Measurements from ENCODE around the gene GHRHR. TPM values are rescaled to one million over a fixed set of nuclear protein-coding genes. Genes with fewer than 3 reads are reported as not detected.

The GHRHR gene
- not detected for polyA plus RNA-seq

DNA sequence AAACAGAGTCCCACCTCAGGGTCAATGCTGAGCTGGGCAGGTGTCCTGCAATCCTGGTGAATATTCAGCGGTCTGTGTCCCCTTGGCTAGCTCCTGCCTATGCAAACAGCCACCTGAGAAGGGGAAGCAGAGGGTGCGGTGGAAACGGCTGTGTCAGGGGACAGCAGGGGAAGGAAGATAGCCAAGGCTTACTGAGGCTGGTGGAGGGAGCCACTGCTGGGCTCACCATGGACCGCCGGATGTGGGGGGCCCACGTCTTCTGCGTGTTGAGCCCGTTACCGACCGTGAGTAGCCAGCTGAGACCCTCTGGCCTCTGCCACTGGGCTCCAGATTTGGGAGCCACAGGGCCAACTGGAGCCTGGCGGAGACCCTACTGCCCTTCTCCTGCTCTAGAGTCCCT lies at the start of gene GHRHR:
GHRHR (plus strand) TSS at position 112 of the 400 bp plus-strand sequence; CDS start at position 228, 116 bp downstream.
- WGBS, 2 donors, result 87% methylated on average over 11 of the region's 11 CpGs
- no peaks in the 10 kb centered on the region for H3K4me1 ChIP-seq (ENCODE audit: control insufficient read depth in 2 of 2, insufficient read depth in 2 of 2, low read length in 1 of 2)
- no peak within 1 kb of the TSS for H3K4me3 ChIP-seq (ENCODE audit: low read depth in 1 of 2, low read length in 2 of 2)
- H3K36me3 ChIP-seq (ENCODE audit: control insufficient read depth in 2 of 2, insufficient read depth in 2 of 2, low read length in 1 of 2), result no peaks in the 10 kb centered on the region
- no peak within 1 kb of the TSS for H3K27ac ChIP-seq (ENCODE audit: low read depth in 2 of 2, low read length in 1 of 2)
- H3K9me3 ChIP-seq (ENCODE audit: control insufficient read depth in 2 of 2, insufficient read depth in 1 of 2, low read depth in 1 of 2, low read length in 1 of 2), result no peaks in the 10 kb centered on the region
- no peaks in the 10 kb centered on the region for H3K27me3 ChIP-seq (ENCODE audit: control insufficient read depth in 1 of 2, insufficient read depth in 2 of 2, low read length in 2 of 2)

GRCh38 chr7:30914596-30914995 lies 49.2 kb upstream of the GHRHR start:
- H3K27me3 ChIP-seq (ENCODE audit: control insufficient read depth in 1 of 2, insufficient read depth in 2 of 2, low read length in 2 of 2), result no peaks in the 10 kb centered on the region
- H3K9me3 ChIP-seq (ENCODE audit: control insufficient read depth in 2 of 2, insufficient read depth in 1 of 2, low read depth in 1 of 2, low read length in 1 of 2), result no peaks in the 10 kb centered on the region
- H3K4me3 ChIP-seq (ENCODE audit: low read depth in 1 of 2, low read length in 2 of 2), result peak overlapping the region in 1 of 2 donors; percentile 29
- peak overlapping the region; percentile 17 to 61 for H3K27ac ChIP-seq (ENCODE audit: low read depth in 2 of 2, low read length in 1 of 2)
- H3K4me1 ChIP-seq (ENCODE audit: control insufficient read depth in 2 of 2, insufficient read depth in 2 of 2, low read length in 1 of 2), result peaks cover 0 to 5% of the 10 kb centered on the region in 2 donors
- H3K36me3 ChIP-seq (ENCODE audit: control insufficient read depth in 2 of 2, insufficient read depth in 2 of 2, low read length in 1 of 2), result no peaks in the 10 kb centered on the region
- WGBS, 2 donors, result 39 to 42% methylated on average over 4 of the region's 4 CpGs

GRCh38 chr7:30915005-30915601 lies 48.6 kb upstream of the GHRHR start:
- Histone ChIP-seq H3K4me3 (ENCODE audit: low read depth in 1 of 2, low read length in 2 of 2) (peak overlapping the region; percentile 2 to 4), H3K27ac (ENCODE audit: low read depth in 2 of 2, low read length in 1 of 2) (peak overlapping the region; percentile 23 to 61), H3K9me3 (ENCODE audit: control insufficient read depth in 2 of 2, insufficient read depth in 1 of 2, low read depth in 1 of 2, low read length in 1 of 2) (no peaks in the 10 kb centered on the region), H3K27me3 (ENCODE audit: control insufficient read depth in 1 of 2, insufficient read depth in 2 of 2, low read length in 2 of 2) (no peaks in the 10 kb centered on the region), H3K36me3 (ENCODE audit: control insufficient read depth in 2 of 2, insufficient read depth in 2 of 2, low read length in 1 of 2) (no peaks in the 10 kb centered on the region), H3K4me1 (ENCODE audit: control insufficient read depth in 2 of 2, insufficient read depth in 2 of 2, low read length in 1 of 2) (peaks cover 0 to 8% of the 10 kb centered on the region in 2 donors)
- WGBS, 2 donors, result 48 to 72% methylated on average over 10 to 11 of the region's 11 CpGs

GRCh38 chr7:30915751-30916150 lies 48.0 kb upstream of the GHRHR start:
- Histone ChIP-seq H3K4me1 (ENCODE audit: control insufficient read depth in 2 of 2, insufficient read depth in 2 of 2, low read length in 1 of 2) (peaks cover 0 to 8% of the 10 kb centered on the region in 2 donors), H3K27ac (ENCODE audit: low read depth in 2 of 2, low read length in 1 of 2) (peak overlapping the region; percentile 23 to 61), H3K36me3 (ENCODE audit: control insufficient read depth in 2 of 2, insufficient read depth in 2 of 2, low read length in 1 of 2) (no peaks in the 10 kb centered on the region), H3K4me3 (ENCODE audit: low read depth in 1 of 2, low read length in 2 of 2) (peak overlapping the region in 1 of 2 donors; percentile 4), H3K27me3 (ENCODE audit: control insufficient read depth in 1 of 2, insufficient read depth in 2 of 2, low read length in 2 of 2) (no peaks in the 10 kb centered on the region), H3K9me3 (ENCODE audit: control insufficient read depth in 2 of 2, insufficient read depth in 1 of 2, low read depth in 1 of 2, low read length in 1 of 2) (no peaks in the 10 kb centered on the region)
- WGBS, 2 donors, result 51 to 65% methylated on average over 6 of the region's 6 CpGs

- Histone ChIP-seq H3K4me1 (ENCODE audit: control insufficient read depth in 2 of 2, insufficient read depth in 2 of 2, low read length in 1 of 2) (peaks cover 0 to 12% of the 10 kb centered on the region in 2 donors), H3K27me3 (ENCODE audit: control insufficient read depth in 1 of 2, insufficient read depth in 2 of 2, low read length in 2 of 2) (no peaks in the 10 kb centered on the region), H3K9me3 (ENCODE audit: control insufficient read depth in 2 of 2, insufficient read depth in 1 of 2, low read depth in 1 of 2, low read length in 1 of 2) (no peaks in the 10 kb centered on the region), H3K4me3 (ENCODE audit: low read depth in 1 of 2, low read length in 2 of 2) (no peak overlapping the region), H3K36me3 (ENCODE audit: control insufficient read depth in 2 of 2, insufficient read depth in 2 of 2, low read length in 1 of 2) (no peaks in the 10 kb centered on the region), H3K27ac (ENCODE audit: low read depth in 2 of 2, low read length in 1 of 2) (peak overlapping the region; percentile 19 to 53)
- WGBS, 2 donors, result 60 to 80% methylated on average over 3 of the region's 3 CpGs
Measured at GRCh38 chr7:30916255-30916654, 47.5 kb upstream of the GHRHR start.

GRCh38 chr7:30916767-30917166 lies 47.0 kb upstream of the GHRHR start:
- Histone ChIP-seq H3K27ac (ENCODE audit: low read depth in 2 of 2, low read length in 1 of 2) (peak overlapping the region in 1 of 2 donors; percentile 26), H3K9me3 (ENCODE audit: control insufficient read depth in 2 of 2, insufficient read depth in 1 of 2, low read depth in 1 of 2, low read length in 1 of 2) (no peaks in the 10 kb centered on the region), H3K27me3 (ENCODE audit: control insufficient read depth in 1 of 2, insufficient read depth in 2 of 2, low read length in 2 of 2) (no peaks in the 10 kb centered on the region), H3K4me1 (ENCODE audit: control insufficient read depth in 2 of 2, insufficient read depth in 2 of 2, low read length in 1 of 2) (peaks cover 0 to 14% of the 10 kb centered on the region in 2 donors), H3K4me3 (ENCODE audit: low read depth in 1 of 2, low read length in 2 of 2) (no peak overlapping the region), H3K36me3 (ENCODE audit: control insufficient read depth in 2 of 2, insufficient read depth in 2 of 2, low read length in 1 of 2) (no peaks in the 10 kb centered on the region)
- 80 to 84% methylated on average over 7 of the region's 7 CpGs for WGBS, 2 donors

- peak overlapping the region in 1 of 2 donors; percentile 26 for H3K27ac ChIP-seq (ENCODE audit: low read depth in 2 of 2, low read length in 1 of 2)
Measured at GRCh38 chr7:30917216-30917893, 46.4 kb upstream of the GHRHR start.

DNA sequence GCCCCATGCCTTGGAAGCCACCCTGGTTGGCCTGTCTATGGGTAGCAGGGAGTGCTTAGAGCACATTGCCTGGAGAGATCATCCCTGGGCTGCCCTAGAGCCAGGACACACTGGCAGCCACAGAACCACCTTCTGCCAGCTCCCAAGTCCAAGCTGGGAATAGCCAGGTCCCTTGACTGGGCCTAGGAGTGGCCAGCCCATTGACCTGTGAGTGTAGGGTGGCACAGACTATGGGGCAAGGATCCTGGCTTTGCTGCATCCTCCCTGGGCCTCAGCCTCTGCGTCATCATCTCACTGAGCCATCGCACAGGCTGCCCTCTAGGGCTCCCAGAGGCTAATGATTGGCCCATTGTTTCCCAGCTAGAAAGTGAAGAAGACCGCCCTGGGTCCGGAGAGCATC lies 45.1 kb upstream of the GHRHR start:
- 88 to 89% methylated on average over 4 of the region's 4 CpGs for WGBS, 2 donors
- peaks cover 0 to under 1% of the 10 kb centered on the region in 2 donors for H3K36me3 ChIP-seq (ENCODE audit: control insufficient read depth in 2 of 2, insufficient read depth in 2 of 2, low read length in 1 of 2)
- H3K27me3 ChIP-seq (ENCODE audit: control insufficient read depth in 1 of 2, insufficient read depth in 2 of 2, low read length in 2 of 2), result no peaks in the 10 kb centered on the region
- peaks cover 0 to 12% of the 10 kb centered on the region in 2 donors for H3K4me1 ChIP-seq (ENCODE audit: control insufficient read depth in 2 of 2, insufficient read depth in 2 of 2, low read length in 1 of 2)
- H3K4me3 ChIP-seq (ENCODE audit: low read depth in 1 of 2, low read length in 2 of 2), result no peak overlapping the region
- no peaks in the 10 kb centered on the region for H3K9me3 ChIP-seq (ENCODE audit: control insufficient read depth in 2 of 2, insufficient read depth in 1 of 2, low read depth in 1 of 2, low read length in 1 of 2)
- H3K27ac ChIP-seq (ENCODE audit: low read depth in 2 of 2, low read length in 1 of 2), result peak overlapping the region; percentile 34 to 35

More at GRCh38 chr7:30917216-30917893, 46.4 kb upstream of the GHRHR start:
- Histone ChIP-seq H3K36me3 (ENCODE audit: control insufficient read depth in 2 of 2, insufficient read depth in 2 of 2, low read length in 1 of 2) (no peaks in the 10 kb centered on the region), H3K4me3 (ENCODE audit: low read depth in 1 of 2, low read length in 2 of 2) (no peak overlapping the region), H3K27me3 (ENCODE audit: control insufficient read depth in 1 of 2, insufficient read depth in 2 of 2, low read length in 2 of 2) (no peaks in the 10 kb centered on the region), H3K4me1 (ENCODE audit: control insufficient read depth in 2 of 2, insufficient read depth in 2 of 2, low read length in 1 of 2) (peaks cover 0 to 14% of the 10 kb centered on the region in 2 donors), H3K9me3 (ENCODE audit: control insufficient read depth in 2 of 2, insufficient read depth in 1 of 2, low read depth in 1 of 2, low read length in 1 of 2) (no peaks in the 10 kb centered on the region)
- 76 to 80% methylated on average over 4 of the region's 4 CpGs for WGBS, 2 donors

- H3K4me3 ChIP-seq (ENCODE audit: low read depth in 1 of 2, low read length in 2 of 2), result no peak overlapping the region
- WGBS, 2 donors, result 49 to 51% methylated on average over 11 of the region's 11 CpGs
- peaks cover 0 to 6% of the 10 kb centered on the region in 2 donors for H3K36me3 ChIP-seq (ENCODE audit: control insufficient read depth in 2 of 2, insufficient read depth in 2 of 2, low read length in 1 of 2)
- no peaks in the 10 kb centered on the region for H3K9me3 ChIP-seq (ENCODE audit: control insufficient read depth in 2 of 2, insufficient read depth in 1 of 2, low read depth in 1 of 2, low read length in 1 of 2)
- no peaks in the 10 kb centered on the region for H3K27me3 ChIP-seq (ENCODE audit: control insufficient read depth in 1 of 2, insufficient read depth in 2 of 2, low read length in 2 of 2)
- H3K27ac ChIP-seq (ENCODE audit: low read depth in 2 of 2, low read length in 1 of 2), result no peak overlapping the region
- peaks cover 0 to 15% of the 10 kb centered on the region in 2 donors for H3K4me1 ChIP-seq (ENCODE audit: control insufficient read depth in 2 of 2, insufficient read depth in 2 of 2, low read length in 1 of 2)
Measured at GRCh38 chr7:30920021-30920583, 43.7 kb upstream of the GHRHR start.

Data from esophagus (tissue), 2 donors.